A172 (cell line): ENCODE data around the gene SP6. TPM values are rescaled to one million over a fixed set of nuclear protein-coding genes. Genes with fewer than 3 reads are reported as not detected.
A peak's percentile ranks its signal among the peaks of the same experiment; 100 is the strongest.

Source experiments
- DNase-seq: peaks from one replicate; pipeline ENCODE4 v3.0.0-alpha.2; 2015; ENCODE audit warnings: low spot score
- total RNA-seq: library from RNA; depleted of rRNA; stranded (reverse); fragments of >200 nt; shearing (Covaris generic); gene quantifications from 2 replicates; pipeline ENCODE4 v1.2.3, GENCODE V29; 2014

Gene SP6
- total RNA-seq, 1 experiment from 2014 or later = 0.19 TPM

DNA sequence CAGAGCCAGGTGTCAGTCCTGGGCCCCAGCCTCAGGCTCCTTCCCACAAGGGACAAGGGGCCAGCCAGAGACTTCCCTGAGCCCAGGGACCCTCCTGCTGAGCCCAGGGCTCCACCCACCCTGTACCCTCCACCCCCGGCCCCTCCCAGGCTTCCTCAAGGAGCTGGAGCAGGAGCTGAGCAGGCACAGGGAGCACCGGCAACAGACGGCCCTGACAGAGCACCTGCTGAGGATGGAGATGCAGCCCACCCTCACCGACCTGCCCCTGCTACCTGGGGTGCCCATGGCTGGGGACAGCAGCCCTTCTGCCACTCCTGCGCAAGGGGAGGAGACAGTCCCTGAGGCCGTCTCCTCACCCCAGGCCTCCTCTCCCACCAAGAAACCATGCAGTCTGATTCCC is 14.4 kb downstream of the SP6 start:
- DNase-seq = no peak

DNA sequence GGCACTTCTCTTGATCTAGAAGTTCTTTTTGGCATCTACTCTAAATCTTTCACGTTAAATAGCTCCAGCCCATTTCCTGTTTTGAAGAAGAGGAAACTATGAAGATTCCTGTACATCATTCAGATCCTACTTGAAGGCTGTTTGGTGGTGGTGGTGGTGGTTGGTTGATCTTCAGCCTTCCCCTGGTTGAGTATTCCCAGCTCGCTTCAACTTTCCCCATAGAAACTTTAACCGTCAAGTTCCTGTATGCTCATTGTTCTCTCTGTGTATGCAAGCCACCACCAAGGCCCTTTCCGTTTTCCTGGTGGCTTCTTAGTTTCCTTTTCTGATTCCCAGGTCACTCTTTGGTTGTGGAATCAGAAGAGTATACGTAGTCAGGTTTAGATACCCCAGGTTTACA is 16.2 kb downstream of the SP6 start:
- no peak for DNase-seq

DNA sequence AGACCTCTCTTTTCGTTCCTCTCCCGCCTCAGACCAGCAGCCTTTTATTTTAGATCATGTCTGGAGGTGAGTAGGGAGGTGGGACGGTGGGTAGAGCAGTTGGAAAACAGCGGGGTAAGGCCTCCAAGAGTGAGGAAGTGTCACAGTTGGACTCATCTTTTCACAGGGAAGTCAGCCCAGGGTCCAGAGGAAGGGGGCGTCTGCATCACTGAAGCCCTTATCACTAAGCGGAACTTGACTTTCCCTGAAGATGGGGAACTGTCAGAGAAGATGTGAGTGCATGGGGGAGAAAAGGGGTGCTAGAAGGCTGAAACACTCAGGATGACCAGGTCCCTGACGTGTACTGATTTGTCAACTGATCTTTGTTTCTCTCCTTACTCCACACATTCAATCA is 19.0 kb downstream of the SP6 start:
- DNase-seq = no peak

DNA sequence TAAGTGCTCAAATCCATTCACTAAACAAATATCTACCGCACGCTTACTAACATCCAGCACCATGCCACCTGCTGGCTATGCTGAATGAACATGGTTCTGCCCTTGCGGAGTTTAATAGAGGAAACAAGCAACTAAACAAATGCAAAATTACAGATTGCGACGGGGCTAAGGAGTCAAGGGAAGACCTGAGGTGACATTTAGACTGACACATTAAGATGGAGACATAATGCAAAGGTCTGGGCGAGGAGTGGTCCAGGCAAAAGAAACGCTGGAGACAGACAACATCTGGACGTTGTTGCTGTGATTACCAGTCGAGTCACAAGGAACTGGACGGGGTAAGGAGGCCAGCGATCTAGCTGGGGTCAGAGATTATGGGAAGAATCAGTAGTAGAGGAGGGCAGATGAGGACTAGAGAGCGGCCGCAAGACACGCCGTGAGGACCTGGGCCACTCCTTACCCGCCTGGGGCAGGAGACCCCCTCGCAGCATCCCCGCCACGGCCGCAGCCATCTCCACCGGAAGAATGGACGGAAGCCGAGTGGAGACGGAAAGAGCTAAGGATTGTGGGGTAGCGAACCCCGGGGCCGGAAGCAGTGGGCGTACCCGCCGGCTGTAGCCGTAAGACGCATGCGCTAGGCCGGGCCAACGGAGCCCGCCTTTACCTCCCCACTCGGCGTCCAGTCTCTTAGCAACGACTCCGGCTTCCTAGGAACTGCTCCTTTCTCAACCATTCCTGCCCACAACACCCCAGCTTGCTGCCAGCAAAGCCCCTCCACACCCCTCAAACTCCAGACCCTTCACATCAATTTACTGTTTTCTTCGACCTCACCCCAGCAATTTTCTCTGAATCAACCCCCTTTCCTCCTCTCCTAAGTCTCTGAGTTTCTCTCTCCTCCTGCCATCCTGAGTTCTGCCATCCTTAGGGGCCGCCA is 19.7 kb downstream of the SP6 start, which contains the start of the genes LRRC46 and MRPL10:
Gene LRRC46 (plus strand): TSS at position 668 of the 931 bp plus-strand sequence. CDS start 320 bp downstream, outside the sequence.
Gene MRPL10 (minus strand): TSS at position 539 of the 931 bp plus-strand sequence. CDS start 30 bp downstream, at position 509.
- peak; percentile 87 for DNase-seq

DNA sequence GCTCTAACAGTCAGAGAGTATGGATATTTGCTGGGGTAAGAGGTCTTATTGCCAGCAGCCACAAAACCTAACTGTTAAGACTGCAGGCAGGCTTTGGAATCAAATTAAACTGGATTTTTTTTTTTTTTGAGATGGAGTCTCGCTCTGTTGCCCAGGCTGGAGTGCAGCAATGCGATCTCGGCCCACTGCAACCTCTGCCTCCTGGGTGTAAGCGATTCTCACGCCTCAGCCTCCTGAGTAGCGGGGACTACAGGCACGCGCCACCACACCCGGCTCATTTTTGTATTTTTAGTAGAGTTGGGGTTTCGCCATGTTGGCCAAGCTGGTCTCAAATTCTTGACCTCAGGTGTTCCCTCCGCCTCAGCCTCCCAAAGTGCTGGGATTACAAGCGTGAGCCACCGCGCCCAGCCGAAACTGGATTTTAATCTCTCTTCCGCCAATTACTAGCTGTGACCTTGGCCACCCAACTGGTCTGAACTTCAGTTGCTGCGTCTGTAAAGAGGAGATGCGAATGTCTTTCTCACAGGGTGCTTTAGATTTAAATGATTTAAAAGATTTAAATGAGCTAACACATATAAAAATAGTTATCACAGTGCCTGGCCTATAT is 20.5 kb downstream of the SP6 start:
- no peak for DNase-seq

DNA sequence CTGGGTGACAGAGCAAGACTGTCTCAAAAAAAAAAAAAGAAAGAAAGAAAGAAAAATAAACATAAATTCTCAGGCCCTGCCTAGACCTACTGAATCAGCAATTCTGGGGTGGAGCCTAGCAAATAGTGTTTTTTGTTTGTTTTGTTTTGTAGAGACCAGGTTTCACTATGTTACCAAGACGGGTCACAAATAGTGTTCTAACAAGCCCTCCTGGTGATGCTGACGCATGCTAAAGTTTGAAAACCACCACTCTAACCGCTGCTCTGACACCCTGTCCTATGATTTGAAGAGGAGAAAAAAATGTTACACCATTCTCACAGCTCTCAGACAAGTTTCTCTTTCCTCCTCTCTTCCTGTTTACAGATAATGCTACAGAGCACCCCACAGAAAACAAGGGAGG is 21.1 kb downstream of the SP6 start:
- DNase-seq = no peak

DNA sequence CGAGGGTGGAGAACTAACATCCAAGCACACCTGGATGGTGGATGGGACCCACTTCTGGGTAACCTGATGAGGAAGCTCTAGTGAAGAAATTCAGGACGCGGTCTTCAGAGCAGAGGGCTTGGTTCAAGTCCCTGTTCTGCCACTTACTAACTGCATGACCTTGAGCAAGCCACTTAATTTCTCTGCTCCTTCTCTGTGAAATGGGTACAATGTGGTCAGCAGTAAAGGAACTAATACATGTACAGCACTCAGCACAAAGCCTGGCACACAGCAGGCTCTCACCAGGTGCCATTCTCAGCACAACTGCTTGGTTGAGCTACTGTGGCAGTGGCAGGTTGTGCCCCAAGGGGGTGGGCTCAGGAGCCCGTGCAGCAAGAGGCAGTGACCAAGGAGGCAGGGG is 27.4 kb downstream of the SP6 start:
- DNase-seq = no peak

DNA sequence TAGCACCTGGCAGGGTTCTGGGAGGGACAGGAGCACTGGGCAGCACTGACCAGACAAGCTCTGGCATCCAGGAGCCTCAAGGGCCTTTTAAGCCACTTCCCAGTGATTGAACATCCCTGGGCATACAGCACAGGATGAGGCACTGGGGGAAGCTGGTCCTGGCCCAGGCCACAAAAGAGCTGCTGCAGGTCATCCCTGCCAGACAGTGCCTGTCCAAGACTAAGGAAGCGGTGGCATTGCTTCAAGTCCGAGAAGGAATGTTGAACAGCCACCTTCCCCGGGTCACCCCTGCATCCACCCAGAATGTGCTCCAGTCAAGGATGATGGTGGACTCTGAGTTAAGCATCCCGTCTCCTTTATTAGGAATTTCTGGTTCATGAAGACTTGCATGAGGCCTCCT is 28.2 kb downstream of the SP6 start:
- DNase-seq = no peak

DNA sequence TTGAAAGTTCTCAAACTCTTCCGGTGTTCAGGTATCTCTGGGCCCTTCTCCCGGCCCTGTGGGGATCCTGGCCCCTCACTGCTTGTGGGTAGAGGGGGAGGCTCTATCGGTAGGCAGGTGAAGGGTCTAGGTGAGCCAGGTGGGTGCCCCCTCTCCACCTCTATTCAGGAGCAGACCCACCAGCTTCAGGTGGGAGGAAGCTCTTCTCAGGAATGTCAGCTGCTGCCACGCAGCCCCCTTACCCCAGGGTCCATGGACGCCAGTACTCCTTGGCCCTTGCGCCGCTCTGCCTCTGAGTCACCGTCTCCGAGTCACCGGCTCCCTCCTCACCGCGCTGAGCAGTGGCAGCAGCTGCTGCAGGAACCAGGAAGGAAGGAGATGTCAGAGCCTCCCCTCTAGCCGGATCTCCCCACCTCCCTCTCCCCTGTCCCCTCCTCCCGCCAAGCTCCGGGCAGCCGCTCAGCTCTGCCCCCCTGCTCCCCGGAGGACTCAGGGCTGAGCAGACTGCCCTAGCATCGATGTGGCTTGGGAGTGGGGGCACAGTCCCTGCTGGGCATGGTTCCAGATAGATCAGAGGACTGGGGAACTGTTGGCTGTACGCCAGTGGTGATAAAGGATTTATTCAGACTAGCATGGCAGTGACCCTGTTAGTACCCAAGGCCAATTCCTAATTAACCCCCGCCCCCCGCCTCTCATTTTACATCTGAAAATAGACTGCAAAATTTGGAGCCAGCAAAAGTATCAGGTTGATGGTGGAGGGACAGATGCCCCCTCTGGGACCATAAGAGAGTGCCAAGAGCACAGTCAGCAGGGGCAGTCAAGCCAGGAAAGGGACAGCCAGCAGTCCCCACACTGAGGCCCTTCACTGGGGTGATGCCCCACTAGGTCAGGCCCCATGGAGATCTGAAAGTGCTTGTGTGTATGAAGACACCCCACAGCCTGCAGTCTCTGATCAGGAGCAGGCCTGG is 29.3 kb downstream of the SP6 start, which contains the start of gene OSBPL7:
Gene OSBPL7 (minus strand): TSS at position 371 of the 968 bp plus-strand sequence. CDS start 1,516 bp downstream, outside the sequence.
- peak; percentile 87 for DNase-seq

DNA sequence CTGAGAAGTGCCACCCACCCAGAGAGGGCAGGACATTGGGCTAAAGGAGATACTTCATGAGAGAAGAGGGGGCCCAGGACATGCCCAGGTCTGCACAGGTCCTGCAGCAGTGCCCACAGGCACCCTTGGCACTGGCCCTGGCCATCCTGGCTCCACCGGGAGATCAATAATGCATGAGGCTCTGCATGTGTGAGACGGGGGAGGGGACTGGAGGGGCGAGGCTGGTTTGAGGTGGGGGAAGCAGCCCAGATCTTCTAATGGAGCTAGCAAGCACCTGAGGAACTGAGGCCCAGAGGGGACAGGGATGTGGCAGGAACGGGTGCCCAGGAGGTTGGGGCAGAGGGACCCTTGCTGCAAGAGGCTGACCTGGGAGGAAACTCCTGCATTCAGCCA is 29.9 kb downstream of the SP6 start:
- no peak for DNase-seq

DNA sequence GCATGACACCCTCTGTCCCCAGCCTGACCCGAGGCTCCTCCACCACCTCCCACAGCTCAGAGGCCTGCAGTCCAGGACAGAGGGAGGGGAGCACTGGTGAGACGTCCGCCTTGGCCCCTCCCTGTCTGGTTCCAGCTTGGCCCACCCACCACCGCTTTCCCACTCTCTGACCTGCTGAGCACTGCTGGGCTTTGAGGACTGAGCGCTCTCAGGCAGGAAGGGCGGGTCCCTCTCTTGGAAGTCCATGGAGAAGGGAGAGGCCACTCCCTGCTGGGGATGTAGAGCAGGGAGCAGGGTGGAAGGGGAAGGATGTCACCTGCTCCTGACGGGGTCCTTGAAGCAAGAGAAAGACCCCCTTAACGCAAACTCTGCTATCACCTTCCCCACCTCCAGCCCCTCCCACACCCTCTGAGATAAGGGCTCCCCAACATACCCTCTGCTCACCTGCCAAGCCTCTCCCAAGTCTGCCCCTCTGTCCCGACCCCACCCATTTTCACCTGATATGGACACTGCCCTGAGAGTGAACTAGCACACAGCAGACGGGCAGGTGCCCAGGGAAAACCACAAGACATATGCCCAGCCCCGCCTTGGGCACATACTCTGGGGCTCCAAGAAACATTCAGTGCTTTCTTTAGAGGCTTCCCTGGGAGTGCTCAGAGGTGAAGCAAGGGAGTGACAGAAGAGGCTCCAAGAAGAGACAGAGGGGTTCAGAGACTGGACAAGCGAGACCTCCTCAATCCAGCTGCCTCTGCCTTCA is 30.8 kb downstream of the SP6 start:
- peak; percentile 41 for DNase-seq

DNA sequence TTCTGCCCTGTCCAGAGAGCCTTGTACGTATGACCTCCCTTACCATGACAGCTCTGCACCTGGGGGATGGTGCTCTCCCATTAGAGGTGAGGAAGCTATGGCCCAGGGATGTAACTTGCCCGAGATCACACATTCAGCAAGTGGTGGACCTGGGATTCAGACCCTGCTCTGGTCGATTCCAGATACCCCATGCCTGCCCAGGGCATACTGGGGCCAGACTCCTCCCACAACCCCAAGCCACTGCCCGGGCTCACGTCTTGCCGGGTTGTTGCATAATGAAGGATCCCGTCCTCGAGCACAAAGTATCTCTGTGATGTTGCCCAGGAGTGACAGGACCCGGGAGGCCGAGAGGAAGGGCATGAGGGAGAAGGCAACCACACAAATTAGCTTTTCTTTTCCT is 31.5 kb downstream of the SP6 start:
- DNase-seq = no peak

DNA sequence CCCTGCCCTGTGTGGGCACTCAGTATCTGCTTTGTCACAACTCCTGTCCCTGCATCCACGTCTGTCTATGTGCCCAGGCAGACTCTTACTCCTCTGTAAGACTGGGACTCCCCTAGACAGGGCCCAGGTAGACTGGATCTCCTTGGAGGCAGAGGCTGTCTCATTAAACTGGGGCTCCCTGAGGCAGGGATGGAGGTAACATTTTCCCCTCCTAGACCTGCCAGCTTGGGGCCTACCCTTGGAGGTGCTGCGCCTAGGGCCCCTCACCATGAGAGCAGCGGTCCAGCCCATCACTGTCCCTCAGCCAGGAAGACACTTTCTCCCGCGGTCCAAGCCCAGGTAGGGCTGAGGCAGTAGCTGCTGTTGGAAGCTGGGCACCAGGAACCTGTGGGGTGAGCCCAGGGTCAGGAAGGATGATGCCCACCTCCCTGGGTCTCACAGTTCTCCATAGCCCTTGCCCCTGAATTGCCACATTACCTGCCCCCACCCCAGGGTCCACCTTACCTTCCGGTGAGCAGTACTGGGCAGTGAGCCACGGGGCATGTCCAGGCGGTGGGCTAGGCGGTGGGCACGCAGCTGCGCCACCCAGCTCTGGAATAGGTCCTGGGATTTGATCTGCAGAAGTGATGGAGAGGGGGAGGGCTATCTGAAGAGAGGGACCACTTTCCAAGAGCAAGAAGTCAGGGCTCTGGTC is 32.8 kb downstream of the SP6 start:
- no peak for DNase-seq

DNA sequence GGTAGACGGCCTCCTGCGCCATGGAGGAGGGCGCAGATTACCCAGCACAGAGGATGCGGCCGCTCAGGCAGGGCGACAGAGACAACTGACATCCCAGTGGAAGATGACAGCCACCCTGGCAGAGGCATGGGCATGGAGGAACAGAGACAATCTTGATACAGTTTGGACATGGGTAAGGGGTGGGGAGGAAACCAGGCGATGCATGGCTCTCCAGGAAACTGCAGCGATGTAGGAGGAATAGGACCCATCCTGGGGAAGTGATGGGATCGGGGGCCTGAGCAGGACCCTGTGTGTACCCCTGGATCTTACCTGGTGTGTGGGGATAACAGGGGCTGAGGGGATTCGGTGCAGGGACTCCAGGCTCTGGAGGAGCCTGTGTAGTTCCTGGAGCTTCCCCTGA is 34.0 kb downstream of the SP6 start:
- DNase-seq = no peak

DNA sequence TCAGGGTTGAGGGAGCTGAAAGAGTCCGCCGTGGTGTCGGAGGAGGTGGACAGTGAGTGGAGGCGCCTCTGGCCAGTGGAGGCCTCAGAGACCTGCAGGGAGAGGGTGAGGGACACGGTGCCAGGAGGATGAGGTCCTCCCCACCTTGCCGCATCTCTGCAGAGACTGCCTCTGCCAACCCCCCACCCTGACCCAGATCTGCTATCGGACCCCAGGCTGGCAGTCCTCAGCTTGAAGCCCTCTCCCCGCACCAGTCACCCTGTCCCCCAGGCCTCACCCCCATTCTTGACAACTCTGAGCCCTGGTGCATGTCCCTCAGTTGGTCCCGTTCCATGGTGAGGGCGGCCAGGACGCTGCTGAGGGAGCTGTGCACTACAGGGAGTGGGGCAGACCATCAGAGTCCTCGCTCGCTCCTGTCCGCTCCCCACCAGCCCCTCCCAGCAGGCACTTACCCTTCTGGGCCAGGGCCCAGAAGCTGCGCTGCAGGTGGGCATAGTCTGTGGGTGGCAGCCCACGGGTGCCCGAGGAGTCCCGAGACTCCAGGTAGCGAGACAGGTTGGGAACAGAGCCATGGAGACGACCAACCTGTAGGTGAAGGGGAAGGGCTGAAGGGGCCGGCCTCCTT is 34.7 kb downstream of the SP6 start:
- no peak for DNase-seq

DNA sequence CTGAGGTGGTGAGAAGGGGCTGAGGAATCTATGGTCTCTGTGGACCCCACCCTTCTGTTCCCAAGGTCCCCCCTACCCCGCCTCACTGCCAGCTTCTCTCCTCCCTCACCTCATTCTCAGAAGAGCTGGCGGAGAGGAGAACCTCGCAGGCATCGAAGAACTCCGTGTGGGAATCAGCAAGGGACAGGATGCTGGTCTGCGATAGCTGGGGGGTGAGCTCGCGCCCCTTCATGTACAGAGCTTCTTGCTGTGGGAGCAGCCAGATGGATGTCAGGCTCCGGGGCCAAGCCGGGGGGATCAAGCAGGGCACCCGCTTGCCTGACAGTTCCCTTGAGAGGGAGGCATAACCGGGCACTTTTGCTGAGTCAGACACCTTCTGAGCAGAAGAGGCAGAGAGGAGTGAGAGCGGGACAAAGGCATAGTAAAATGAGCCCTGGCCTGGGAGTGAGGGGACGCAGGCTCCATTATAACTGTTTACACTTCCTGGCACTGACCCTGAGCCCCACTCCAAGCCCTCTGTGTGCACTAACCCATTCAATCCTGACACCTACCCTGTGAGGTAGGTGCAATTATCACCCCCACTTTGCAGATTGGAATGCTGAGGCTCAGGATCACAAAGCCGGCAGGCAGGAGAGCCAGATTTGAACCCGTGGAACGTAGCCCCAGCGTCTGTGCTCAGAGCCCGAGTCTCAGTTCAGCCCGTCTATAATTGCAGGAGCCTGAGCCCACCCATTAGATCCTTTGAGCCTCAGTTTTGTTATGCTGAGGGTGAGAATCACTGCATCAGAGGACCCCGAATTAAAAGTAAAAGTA is 35.7 kb downstream of the SP6 start:
- DNase-seq = no peak

DNA sequence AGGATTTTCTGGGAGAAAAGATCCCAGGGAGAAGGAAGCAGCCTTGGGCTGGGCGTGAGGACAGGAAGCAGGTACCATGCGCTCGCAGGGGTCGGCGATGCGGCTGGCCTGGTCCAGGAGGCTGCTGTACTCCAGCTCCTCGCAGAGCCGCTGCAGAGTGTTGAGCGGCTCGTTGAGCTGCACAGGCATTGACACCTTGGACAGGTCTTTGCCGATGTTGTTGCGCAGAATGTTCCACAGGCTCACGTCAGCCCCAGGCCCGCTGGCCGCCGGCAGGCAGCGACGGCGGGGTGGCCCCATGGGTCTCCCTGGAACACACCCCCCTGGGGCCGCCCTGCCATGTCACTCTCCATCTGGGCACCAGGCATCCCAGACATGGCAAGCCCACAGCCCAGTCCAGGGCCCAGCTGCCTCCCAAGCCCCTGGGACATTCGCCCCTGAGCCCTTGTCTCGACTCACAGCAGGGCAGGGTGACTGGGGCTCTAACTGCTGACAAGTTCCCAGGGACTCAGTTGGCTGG is 37.4 kb downstream of the SP6 start:
- no peak for DNase-seq

DNA sequence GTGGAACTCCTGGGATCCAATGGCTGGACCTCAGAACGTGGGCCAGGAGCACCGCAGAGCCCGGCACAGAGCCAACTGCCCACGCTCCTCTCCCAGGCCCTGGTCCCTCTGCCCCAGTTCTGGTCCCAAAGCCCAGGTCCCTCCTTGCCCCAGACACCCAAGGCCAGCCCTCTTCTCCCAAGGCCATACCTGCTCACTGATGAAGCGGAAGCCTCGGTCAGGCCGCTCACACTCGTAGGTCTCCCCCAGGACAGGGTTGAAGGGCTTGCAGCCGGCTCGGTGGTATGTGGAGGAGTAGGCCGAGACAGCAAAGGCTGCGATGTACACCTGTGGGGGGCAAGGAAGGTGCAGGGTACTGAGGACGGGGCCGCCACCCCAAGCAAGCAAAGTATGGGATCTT is 37.9 kb downstream of the SP6 start:
- no peak for DNase-seq
